Small intestine (tissue), 7 donors: Measurements from ENCODE around the gene HSPA12A. TPM values are rescaled to one million over a fixed set of nuclear protein-coding genes. Genes with fewer than 3 reads are reported as not detected.

Experiments used
- DNase-seq, 2 donors: peaks; one replicate each; pipeline versions ENCODE4 v3.0.0 to v3.0.0-alpha.2; 2013
- FAIRE-seq: peaks from 2 replicates; lab custom pipeline; 2012; peaks lifted over from hg19 to GRCh38; lab: Jason Lieb, UNC
- H3K27ac ChIP-seq, 3 donors: one replicate each; pipeline ENCODE4 v1.5.1; 2013; ENCODE audit warnings: low read length in 2 of 3, mild to moderate bottlenecking in 2 of 3, control low read depth in 1 of 3, inconsistent platforms in 1 of 3, low read depth in 1 of 3, moderate library complexity in 1 of 3
- H3K27me3 ChIP-seq, 3 donors: one replicate each; pipeline ENCODE4 v1.6.1; 2013; ENCODE audit warnings: low read length in 3 of 3, inconsistent platforms in 1 of 3; ENCODE audit not compliant: control insufficient read depth in 3 of 3, insufficient read depth in 3 of 3
- H3K36me3 ChIP-seq, 3 donors: one replicate each; pipeline ENCODE4 v1.6.1; 2013; ENCODE audit warnings: low read length in 3 of 3, inconsistent platforms in 1 of 3, low read depth in 1 of 3, mild to moderate bottlenecking in 1 of 3, moderate library complexity in 1 of 3; ENCODE audit not compliant: control insufficient read depth in 3 of 3, insufficient read depth in 2 of 3
- H3K4me1 ChIP-seq, 3 donors: one replicate each; pipeline ENCODE4 v1.6.1; 2013; ENCODE audit warnings: low read length in 2 of 3, inconsistent platforms in 1 of 3, low read depth in 1 of 3, mild to moderate bottlenecking in 1 of 3, moderate library complexity in 1 of 3; ENCODE audit not compliant: control insufficient read depth in 3 of 3, insufficient read depth in 2 of 3
- H3K4me3 ChIP-seq, 3 donors: one replicate each; pipeline ENCODE4 v1.5.1; 2013; ENCODE audit warnings: low read length in 3 of 3, control low read depth in 1 of 3, inconsistent platforms in 1 of 3, low read depth in 1 of 3, mild to moderate bottlenecking in 1 of 3, moderate library complexity in 1 of 3
- H3K9me3 ChIP-seq, 2 donors: one replicate each; pipeline ENCODE4 v1.6.1; 2013; ENCODE audit warnings: low read depth in 1 of 2, low read length in 1 of 2; ENCODE audit not compliant: control insufficient read depth in 2 of 2, insufficient read depth in 1 of 2
- WGBS, 3 donors: extraction: QIAGEN DNeasy Blood & Tissue Kit; methylation state at CpG; one replicate each; pipeline ENCODE4 v1.1.7; 2013; 5-methylcytosine and 5-hydroxymethylcytosine counted together
- polyA plus RNA-seq, 4 donors: library from polyadenylated mRNA; stranded (reverse) in 3 of 4; unstranded in 1 of 4; fragments of 200-250 nt in 3 of 4; fragments of 120-200 nt in 1 of 4; gene quantifications; one replicate each; pipeline versions ENCODE4 v1.2.1 to v1.2.3, GENCODE V29; 2013
- donor health status: healthy with polysubstance abuse.
- donor health status: control.
- donor health status: control.
- donor health status: Bipolar disorder and iron deficiency.
- donor health status: healthy.

Gene HSPA12A
- polyA plus RNA-seq, 4 donors = 0.54 to 8.8 (median 2.2) TPM

- FAIRE-seq (no peak), DNase-seq (no peak)
- no peak overlapping the region for H3K4me3 ChIP-seq
- no peak overlapping the region for H3K27ac ChIP-seq
- peaks cover 0 to 8% (median 0%) of the 10 kb centered on the region in 3 donors for H3K4me1 ChIP-seq
- H3K36me3 ChIP-seq = no peaks in the 10 kb centered on the region
- H3K9me3 ChIP-seq = no peaks in the 10 kb centered on the region
- WGBS, 3 donors = 39 to 49% (median 48%) methylated on average over 14 of the region's 14 CpGs
- peaks cover 0 to 6% (median 0%) of the 10 kb centered on the region in 3 donors for H3K27me3 ChIP-seq
Observed at GRCh38 chr10:116694243-116694926, 48.0 kb downstream of the HSPA12A start.

- whole genome bisulfite sequencing, 3 donors = 80 to 87% (median 82%) methylated on average over 8 of the region's 8 CpGs
- H3K9me3 ChIP-seq = no peaks in the 10 kb centered on the region
- no peak overlapping the region for H3K4me3 ChIP-seq
- no peak overlapping the region for H3K27ac ChIP-seq
- H3K36me3 ChIP-seq = no peaks in the 10 kb centered on the region
- H3K27me3 ChIP-seq = peaks cover 0 to 6% (median 0%) of the 10 kb centered on the region in 3 donors
- no peak for DNase-seq
- peaks cover 0 to 8% (median 0%) of the 10 kb centered on the region in 3 donors for H3K4me1 ChIP-seq
- FAIRE-seq = no peak
Observed at GRCh38 chr10:116692225-116692624, 50.1 kb downstream of the HSPA12A start.

- Histone ChIP-seq H3K36me3 (no peaks in the 10 kb centered on the region), H3K4me3 (no peak overlapping the region), H3K4me1 (peaks cover 0 to 8% (median 0%) of the 10 kb centered on the region in 3 donors), H3K27me3 (peaks cover 0 to 6% (median 0%) of the 10 kb centered on the region in 3 donors), H3K27ac (no peak overlapping the region), H3K9me3 (no peaks in the 10 kb centered on the region)
- WGBS, 3 donors = 62 to 76% (median 64%) methylated on average over 6 of the region's 6 CpGs
- DNase-seq (no peak), FAIRE-seq (no peak)
Observed at GRCh38 chr10:116691635-116692034, 50.7 kb downstream of the HSPA12A start.

- Histone ChIP-seq H3K27ac (no peak overlapping the region), H3K4me3 (no peak overlapping the region), H3K27me3 (peaks cover 0 to 6% (median 0%) of the 10 kb centered on the region in 3 donors), H3K9me3 (no peaks in the 10 kb centered on the region), H3K4me1 (peaks cover 0 to 8% (median 0%) of the 10 kb centered on the region in 3 donors), H3K36me3 (no peaks in the 10 kb centered on the region)
- 65 to 78% (median 68%) methylated on average over 17 of the region's 17 CpGs for WGBS, 3 donors
- no peak for FAIRE-seq
- peak in 1 of 2 donors; percentile 31 for DNase-seq
Observed at GRCh38 chr10:116690356-116691322, 51.7 kb downstream of the HSPA12A start.

GRCh38 chr10:116689744-116690143 lies 52.6 kb downstream of the HSPA12A start:
- Histone ChIP-seq H3K9me3 (no peaks in the 10 kb centered on the region), H3K27me3 (peaks cover 0 to 6% (median 0%) of the 10 kb centered on the region in 3 donors), H3K4me1 (peaks cover 0 to 8% (median 0%) of the 10 kb centered on the region in 3 donors), H3K36me3 (no peaks in the 10 kb centered on the region), H3K27ac (no peak overlapping the region), H3K4me3 (no peak overlapping the region)
- 85 to 89% (median 87%) methylated on average over 4 of the region's 4 CpGs for WGBS, 3 donors
- FAIRE-seq (no peak), DNase-seq (no peak)

- peaks cover 0 to under 1% (median 0%) of the 10 kb centered on the region in 3 donors for H3K27me3 ChIP-seq
- FAIRE-seq = no peak
- no peaks in the 10 kb centered on the region for H3K4me1 ChIP-seq
- H3K9me3 ChIP-seq = no peaks in the 10 kb centered on the region
- no peak overlapping the region for H3K27ac ChIP-seq
- WGBS, 3 donors = 73 to 84% (median 78%) methylated on average over 7 of the region's 7 CpGs
- DNase-seq = no peak
- H3K4me3 ChIP-seq = no peak overlapping the region
- H3K36me3 ChIP-seq = no peaks in the 10 kb centered on the region
Observed at GRCh38 chr10:116688741-116689495, 53.4 kb downstream of the HSPA12A start.

- FAIRE-seq (no peak), DNase-seq (no peak)
- H3K27ac ChIP-seq = no peak overlapping the region
- 39 to 67% (median 66%) methylated on average over 7 of the region's 7 CpGs for WGBS, 3 donors
- H3K4me1 ChIP-seq = no peaks in the 10 kb centered on the region
- no peak overlapping the region for H3K4me3 ChIP-seq
- H3K27me3 ChIP-seq = no peaks in the 10 kb centered on the region
- H3K36me3 ChIP-seq = no peaks in the 10 kb centered on the region
- H3K9me3 ChIP-seq = no peaks in the 10 kb centered on the region
Observed at GRCh38 chr10:116688241-116688711, 54.1 kb downstream of the HSPA12A start.

GRCh38 chr10:116687633-116688032 lies 54.7 kb downstream of the HSPA12A start:
- peaks cover 0 to 5% (median 0%) of the 10 kb centered on the region in 3 donors for H3K4me1 ChIP-seq
- WGBS, 3 donors = 63 to 80% (median 71%) methylated on average over 6 of the region's 6 CpGs
- no peaks in the 10 kb centered on the region for H3K9me3 ChIP-seq
- no peak overlapping the region for H3K4me3 ChIP-seq
- no peak for FAIRE-seq
- no peaks in the 10 kb centered on the region for H3K36me3 ChIP-seq
- no peak for DNase-seq
- H3K27me3 ChIP-seq = no peaks in the 10 kb centered on the region
- H3K27ac ChIP-seq = no peak overlapping the region
